Ishikawa (cell line): ENCODE results near the gene ENPP3.

Source experiments
- CEBPB ChIP-seq: IDR thresholded peaks from 2 replicates; pipeline ENCODE4 v1.6.1; 2012
- CREB1 ChIP-seq: IDR thresholded peaks from 2 replicates; pipeline ENCODE4 v1.6.1; 2012; ENCODE audit warnings: low read depth
- EGR1 ChIP-seq: IDR thresholded peaks from 2 replicates; pipeline ENCODE4 v1.6.1; 2012
- EP300 ChIP-seq: IDR thresholded peaks from 2 replicates; pipeline ENCODE4 v1.6.1; 2012; ENCODE audit warnings: borderline replicate concordance
- FOXM1 ChIP-seq: IDR thresholded peaks from 2 replicates; pipeline ENCODE4 v1.6.1; 2012; ENCODE audit warnings: low read depth, borderline replicate concordance
- MAX ChIP-seq: IDR thresholded peaks from 2 replicates; pipeline ENCODE4 v1.6.1; 2012
- NFIC ChIP-seq: IDR thresholded peaks from 2 replicates; pipeline ENCODE4 v1.6.1; 2012
- RAD21 ChIP-seq: IDR thresholded peaks from 2 replicates; pipeline ENCODE4 v1.6.1; 2012; ENCODE audit warnings: low read depth
- REST ChIP-seq: IDR thresholded peaks from 2 replicates; pipeline ENCODE4 v1.6.1; 2012; ENCODE audit warnings: low read depth, mild to moderate bottlenecking
- TAF1 ChIP-seq: IDR thresholded peaks from 2 replicates; pipeline ENCODE4 v1.6.1; 2012; ENCODE audit warnings: low read depth, mild to moderate bottlenecking
- TCF12 ChIP-seq: IDR thresholded peaks from 2 replicates; pipeline ENCODE4 v1.6.1; 2012; ENCODE audit warnings: low read depth
- TEAD4 ChIP-seq: IDR thresholded peaks from 2 replicates; pipeline ENCODE4 v1.6.1; 2012
- USF1 ChIP-seq: IDR thresholded peaks from 2 replicates; pipeline ENCODE4 v1.6.1; 2012
- YY1 ChIP-seq: IDR thresholded peaks from 2 replicates; pipeline ENCODE4 v1.6.1; 2012; ENCODE audit warnings: low read depth
- ZBTB7A ChIP-seq: IDR thresholded peaks from 2 replicates; pipeline ENCODE4 v1.6.1; 2012; ENCODE audit warnings: low read depth

The ENPP3 gene

GRCh38 chr6:131779304-131779703 lies 142.2 kb downstream of the ENPP3 start:
- TF ChIP-seq USF1 = no peak
- no peak for TF ChIP-seq NFIC
- TF ChIP-seq MAX = no peak

- TF ChIP-seq EGR1 (no peak), MAX (no peak), RAD21 (no peak), EP300 (no peak), CEBPB (no peak), TEAD4 (no peak), YY1 (no peak), ZBTB7A (no peak)
Observed at GRCh38 chr6:131780600-131780999, 143.5 kb downstream of the ENPP3 start.

GRCh38 chr6:131781687-131782086 lies 144.6 kb downstream of the ENPP3 start:
- TF ChIP-seq CEBPB = no peak
- no peak for TF ChIP-seq ZBTB7A

- TF ChIP-seq EGR1 = no peak
- TF ChIP-seq RAD21 = peak; percentile 56
- TF ChIP-seq CEBPB = no peak
- no peak for TF ChIP-seq REST
- no peak for TF ChIP-seq TEAD4
Observed at GRCh38 chr6:131782764-131783163, 145.7 kb downstream of the ENPP3 start.

- no peak for TF ChIP-seq ZBTB7A
- no peak for TF ChIP-seq YY1
- no peak for TF ChIP-seq EGR1
- TF ChIP-seq TEAD4 = no peak
- no peak for TF ChIP-seq CEBPB
- no peak for TF ChIP-seq NFIC
- no peak for TF ChIP-seq REST
- TF ChIP-seq FOXM1 = no peak
- no peak for TF ChIP-seq CREB1
- TF ChIP-seq MAX = no peak
- TF ChIP-seq TAF1 = no peak
- TF ChIP-seq EP300 = no peak
- TF ChIP-seq RAD21 = no peak
- no peak for TF ChIP-seq USF1
- TF ChIP-seq TCF12 = no peak
Observed at GRCh38 chr6:131784561-131784960, 147.5 kb downstream of the ENPP3 start.

GRCh38 chr6:131787079-131787478 lies 150.0 kb downstream of the ENPP3 start:
- no peak for TF ChIP-seq EGR1

GRCh38 chr6:131787766-131788712 lies 150.9 kb downstream of the ENPP3 start:
- TF ChIP-seq CREB1 = no peak
- TF ChIP-seq TAF1 = no peak
- no peak for TF ChIP-seq EP300
- no peak for TF ChIP-seq MAX
- no peak for TF ChIP-seq EGR1
- TF ChIP-seq TCF12 = no peak
- TF ChIP-seq CEBPB = no peak
- no peak for TF ChIP-seq YY1
- no peak for TF ChIP-seq REST
- TF ChIP-seq RAD21 = no peak
- no peak for TF ChIP-seq FOXM1
- no peak for TF ChIP-seq ZBTB7A
- no peak for TF ChIP-seq NFIC
- TF ChIP-seq TEAD4 = no peak
- TF ChIP-seq USF1 = no peak
